ENCODE data around the gene DONSON. TPM values are rescaled to one million over a fixed set of nuclear protein-coding genes. Genes with fewer than 3 reads are reported as not detected.

DONSON gene
- total RNA-seq, 1 donor from 2014 or later, result 10.3 TPM

Other genes starting within 250 kb of the DONSON start
- 89.6 TPM for gene IFNGR2, start 185.3 kb downstream of the DONSON start, total RNA-seq
- 42.5 TPM for gene TMEM50B, start 108.7 kb downstream of the DONSON start, total RNA-seq
- 1.5 TPM for gene DNAJC28, start 97.0 kb downstream of the DONSON start, total RNA-seq
- gene GART, start 46.6 kb downstream of the DONSON start, total RNA-seq, result 47.6 TPM
- gene SON, start 45.6 kb downstream of the DONSON start, total RNA-seq, result 212 TPM
- gene CRYZL1, start 53.1 kb upstream of the DONSON start, total RNA-seq, result 56.2 TPM
- gene ITSN1, start 53.8 kb upstream of the DONSON start, total RNA-seq, result 46.9 TPM

All from vagina (tissue), 1 donor.